GM12878 (cell line): ENCODE measurements around the gene TMEM161A. TPM values are rescaled to one million over a fixed set of nuclear protein-coding genes. Genes with fewer than 3 reads are reported as not detected.

Source experiments
- ATAC-seq: fragments of 200-7000 bp; cut with Tn5 transposase; 3 replicates; pipeline ENCODE4 v1.9.1; 2020; ENCODE audit warnings: mild to moderate bottlenecking, moderate library complexity
- BruUV-seq: library from RNA; stranded (reverse); fragments of 400-500 nt; replicated peaks from 2 replicates; lab custom pipeline; 2021; lab: Mats Ljungman, UMichigan
- CTCF ChIA-PET: fragments of 300-600 bp; sonication (Branson Sonifier 250); formaldehyde crosslinking; extraction: SDS; loops from one replicate; lab custom pipeline; 2021; ENCODE audit warnings: inconsistent platforms; lab: Yijun Ruan, JAX
- POLR2A ChIA-PET: fragments of 350-600 bp; formaldehyde crosslinking; extraction: SDS; loops from one replicate; lab custom pipeline; 2021; ENCODE audit warnings: inconsistent platforms; lab: Charles Lee
- RAD21 ChIA-PET: fragments of 300-600 bp; sonication (Branson Sonifier 250); formaldehyde crosslinking; loops from one replicate; lab custom pipeline; 2023; ENCODE audit warnings: antibody characterized with exemption; ENCODE audit not compliant: unreplicated experiment; lab: Charles Lee
- SMC1A ChIA-PET: fragments of 300-600 bp; sonication (Branson Sonifier 250); formaldehyde crosslinking; loops from one replicate; lab custom pipeline; 2023; ENCODE audit not compliant: unreplicated experiment, uncharacterized antibody; lab: Charles Lee
- DNase-seq: peaks from one replicate; pipeline ENCODE4 v3.0.0-alpha.2; 2011; ENCODE audit warnings: low read depth, low spot score
- FAIRE-seq: peaks from 3 replicates; lab custom pipeline; 2011; peaks lifted over from hg19 to GRCh38; lab: Jason Lieb, UNC
- H2AFZ ChIP-seq: 2 replicates; pipeline ENCODE4 v1.6.0; 2011; ENCODE audit warnings: low read depth, low read length, control low read depth; ENCODE audit not compliant: control insufficient read depth
- H3K27ac ChIP-seq: 2 replicates; pipeline ENCODE4 v1.5.1; 2011; ENCODE audit warnings: control low read depth; ENCODE audit not compliant: control insufficient read depth, insufficient read depth
- H3K27me3 ChIP-seq, 2 experiments: replicated peaks in 1 of 2; 2 replicates each; pipeline versions ENCODE4 v1.6.0 to v1.6.1; 2011; ENCODE audit warnings: low read length in 1 of 2; ENCODE audit not compliant: control insufficient read depth in 2 of 2, insufficient read depth in 2 of 2
- H3K36me3 ChIP-seq, 2 experiments: 2 replicates each; pipeline ENCODE4 v1.5.1; 2011; ENCODE audit warnings: low read length in 1 of 2; ENCODE audit not compliant: control insufficient read depth in 2 of 2, insufficient read depth in 2 of 2
- H3K4me1 ChIP-seq: 2 replicates; pipeline ENCODE4 v1.6.1; 2011; ENCODE audit warnings: mild to moderate bottlenecking, low read length, moderate library complexity, mixed read lengths; ENCODE audit not compliant: control insufficient read depth, insufficient read depth
- H3K4me2 ChIP-seq: 2 replicates; pipeline ENCODE4 v1.6.0; 2011; ENCODE audit warnings: control low read depth; ENCODE audit not compliant: control insufficient read depth, insufficient read depth
- H3K4me3 ChIP-seq: fragments of 200-600 bp; sonication (generic); 2 replicates; pipeline ENCODE4 v1.5.1; 2016
- H3K79me2 ChIP-seq: 2 replicates; pipeline ENCODE4 v1.6.0; 2011; ENCODE audit warnings: low read length; ENCODE audit not compliant: control insufficient read depth, insufficient read depth
- H3K9ac ChIP-seq: 2 replicates; pipeline ENCODE4 v1.8.0; 2011; ENCODE audit warnings: low read length, control low read depth, mixed read lengths; ENCODE audit not compliant: control insufficient read depth, insufficient read depth
- H3K9me3 ChIP-seq: replicated peaks from 3 replicates; pipeline ENCODE4 v1.5.1; 2011; ENCODE audit warnings: mild to moderate bottlenecking, low read length; ENCODE audit not compliant: control insufficient read depth, insufficient read depth
- H4K20me1 ChIP-seq: 2 replicates; pipeline ENCODE4 v1.6.0; 2011; ENCODE audit not compliant: control insufficient read depth, insufficient read depth
- NFXL1 ChIP-seq: fragments of 450-650 bp; IDR thresholded peaks from 2 replicates; pipeline ENCODE4 v1.6.1; 2017; ENCODE audit warnings: antibody characterized with exemption, mild to moderate bottlenecking, borderline replicate concordance
- WGBS: methylation state at CpG from one replicate; pipeline ENCODE4 v1.1.6; 2016; ENCODE audit warnings: low lambda C conversion rate; ENCODE audit not compliant: insufficient replicate concordance, insufficient coverage; ENCODE audit errors: missing lambda C conversion rate; 5-methylcytosine and 5-hydroxymethylcytosine counted together
- in situ Hi-C: fragments of 300-500 bp; cut with MboI; formaldehyde crosslinking; loops from 9 replicates; pipeline ENCODE4 v1.14.3; 2018; ENCODE audit warnings: mixed read lengths
- intact Hi-C: fragments of 100-400 bp; cut with micrococcal nuclease; formaldehyde crosslinking; loops from one replicate; pipeline ENCODE4 v1.14.2; 2022; ENCODE audit not compliant: unreplicated experiment
- polyA plus RNA-seq, 11 experiments: library from polyadenylated mRNA; depleted of rRNA in 4 of 11; unstranded in 6 of 11; stranded (reverse) in 5 of 11; fragments of >200 nt; fragmentation: Nextera tagmentation in 4 of 11; fragmentation: Illumina TruSeq in 1 of 11; extraction: Ambion mirVana in 4 of 11; extraction: Trizol in 1 of 11; gene quantifications; 1 replicate in 1 of 11; 2 replicates in 10 of 11; pipeline versions ENCODE4 v1.2.1 to v1.2.3, GENCODE V29; 2011 to 2016; ENCODE audit warnings: inconsistent platforms in 2 of 11, missing spikeins in 2 of 11, low read depth in 1 of 11
- total RNA-seq, 4 experiments: library from RNA; depleted of rRNA in 3 of 4; stranded (reverse); fragments of >200 nt in 3 of 4; fragmentation: Illumina TruSeq in 1 of 4; extraction: Trizol in 1 of 4; gene quantifications; 2 replicates each; pipeline versions ENCODE4 v1.2.1 to v1.2.3, GENCODE V29; 2013 to 2021
- TF ChIP-seq, protein P1 (sequence below): fragments of 450-650 bp; IDR thresholded peaks from 2 replicates; pipeline ENCODE4 v1.6.1; 2018; ENCODE audit warnings: borderline replicate concordance, mild to moderate bottlenecking; ENCODE audit not compliant: partially characterized antibody
- TF ChIP-seq, protein P2 (sequence below): IDR thresholded peaks from 2 replicates; pipeline ENCODE4 v1.6.1; 2011; ENCODE audit warnings: mild to moderate bottlenecking, low read depth, low read length, moderate library complexity; ENCODE audit not compliant: insufficient replicate concordance
- TF ChIP-seq, protein P3 (sequence below): fragments of 450-650 bp; IDR thresholded peaks from 2 replicates; pipeline ENCODE4 v1.6.1; 2014; ENCODE audit warnings: mild to moderate bottlenecking
- TF ChIP-seq, protein P4 (sequence below): IDR thresholded peaks from 2 replicates; pipeline ENCODE4 v1.6.1; 2011; ENCODE audit warnings: borderline replicate concordance, low read depth, mild to moderate bottlenecking, moderate library complexity, low read length; ENCODE audit not compliant: insufficient read depth, poor library complexity, severe bottlenecking

TMEM161A gene
- total and polyA plus RNA-seq, 10 of the 15 experiments (the other 5 are each of a cell fraction or from before 2014, with no cell fraction given) = 1.1 to 37.1 (median 19.0) TPM

DNA sequence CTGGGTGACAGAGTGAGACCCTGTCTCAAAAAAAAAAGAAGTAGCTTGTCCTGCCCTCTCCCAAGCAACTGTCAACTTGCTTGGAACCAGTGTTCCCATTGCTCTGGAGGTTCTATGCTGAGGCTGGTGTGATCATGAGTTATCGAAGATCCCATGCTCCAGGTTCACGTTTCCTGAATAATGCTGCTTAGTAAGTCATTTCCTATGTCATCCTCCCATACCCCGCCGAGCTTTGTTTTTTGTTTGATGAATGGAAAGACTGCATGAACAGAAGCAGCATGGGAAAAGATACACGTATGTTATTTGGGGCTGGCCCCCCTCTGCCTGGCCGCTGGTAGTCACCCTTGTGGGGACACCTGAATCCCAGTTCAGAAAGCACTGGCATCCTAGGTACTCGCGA, 63.2 kb downstream of the TMEM161A start (continued):
- TF ChIP-seq, protein P1, sequence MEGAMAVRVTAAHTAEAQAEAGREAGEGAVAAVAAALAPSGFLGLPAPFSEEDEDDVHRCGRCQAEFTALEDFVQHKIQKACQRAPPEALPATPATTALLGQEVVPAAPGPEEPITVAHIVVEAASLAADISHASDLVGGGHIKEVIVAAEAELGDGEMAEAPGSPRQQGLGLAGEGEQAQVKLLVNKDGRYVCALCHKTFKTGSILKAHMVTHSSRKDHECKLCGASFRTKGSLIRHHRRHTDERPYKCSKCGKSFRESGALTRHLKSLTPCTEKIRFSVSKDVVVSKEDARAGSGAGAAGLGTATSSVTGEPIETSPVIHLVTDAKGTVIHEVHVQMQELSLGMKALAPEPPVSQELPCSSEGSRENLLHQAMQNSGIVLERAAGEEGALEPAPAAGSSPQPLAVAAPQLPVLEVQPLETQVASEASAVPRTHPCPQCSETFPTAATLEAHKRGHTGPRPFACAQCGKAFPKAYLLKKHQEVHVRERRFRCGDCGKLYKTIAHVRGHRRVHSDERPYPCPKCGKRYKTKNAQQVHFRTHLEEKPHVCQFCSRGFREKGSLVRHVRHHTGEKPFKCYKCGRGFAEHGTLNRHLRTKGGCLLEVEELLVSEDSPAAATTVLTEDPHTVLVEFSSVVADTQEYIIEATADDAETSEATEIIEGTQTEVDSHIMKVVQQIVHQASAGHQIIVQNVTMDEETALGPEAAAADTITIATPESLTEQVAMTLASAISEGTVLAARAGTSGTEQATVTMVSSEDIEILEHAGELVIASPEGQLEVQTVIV = no peak

DNA sequence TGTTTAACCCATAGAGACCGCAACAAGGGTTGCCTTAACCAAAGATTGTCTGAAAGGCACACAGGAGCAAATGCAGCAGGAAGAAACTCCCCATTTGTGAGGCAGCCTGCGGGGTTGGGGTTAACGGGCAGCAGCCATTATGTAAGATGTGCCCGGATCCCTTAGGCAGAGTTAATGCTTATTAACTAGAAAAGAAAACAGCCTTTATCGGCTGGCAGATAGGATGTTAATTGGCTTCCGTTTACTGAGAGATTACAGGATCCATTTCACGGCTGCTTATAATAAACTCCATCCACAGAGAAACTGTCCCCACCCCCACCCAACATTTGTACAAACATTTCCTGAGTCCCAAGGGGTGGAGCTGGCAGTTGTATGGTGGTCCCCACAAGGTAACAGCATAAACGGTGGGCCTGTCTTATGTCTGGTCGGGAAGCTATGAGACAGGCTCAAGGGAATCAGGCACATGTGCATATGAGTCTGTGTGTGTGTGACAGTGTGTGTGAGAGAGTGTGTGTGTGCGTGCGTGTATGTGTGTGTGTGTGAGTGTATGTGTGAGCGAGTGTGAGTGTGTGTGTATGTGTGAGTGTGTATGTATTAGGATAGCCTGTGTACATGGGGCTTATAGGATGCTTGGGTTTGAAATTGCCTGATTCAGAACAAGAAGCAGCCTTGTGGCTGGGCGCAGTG, 63.9 kb downstream of the TMEM161A start:
- H3K79me2 ChIP-seq = peaks cover 2% of the 10 kb centered on the region

More for the DNA sequence above, 63.9 kb downstream of the TMEM161A start:
- in situ Hi-C loops (no loop called here), intact Hi-C loops (no loop called here)
- SMC1A ChIA-PET = no interaction called here
- Histone ChIP-seq H3K9me3 (no peaks in the 10 kb centered on the region), H3K4me1 (peaks cover 1% of the 10 kb centered on the region), H3K27ac (no peak overlapping the region), H2AFZ (no peak overlapping the region), H3K36me3 (no peaks in the 10 kb centered on the region; a peak in 2 of 4 replicates), H3K27me3 (no peaks in the 10 kb centered on the region), H3K9ac (no peak overlapping the region), H4K20me1 (no peaks in the 10 kb centered on the region; the same call in 1 of the 2 replicates), H3K4me3 (no peak overlapping the region), H3K4me2 (no peak overlapping the region)
- DNase-seq (no peak), FAIRE-seq (no peak), ATAC-seq (no peak)
- BruUV-seq = no TSS peak
- TF ChIP-seq, protein P2, sequence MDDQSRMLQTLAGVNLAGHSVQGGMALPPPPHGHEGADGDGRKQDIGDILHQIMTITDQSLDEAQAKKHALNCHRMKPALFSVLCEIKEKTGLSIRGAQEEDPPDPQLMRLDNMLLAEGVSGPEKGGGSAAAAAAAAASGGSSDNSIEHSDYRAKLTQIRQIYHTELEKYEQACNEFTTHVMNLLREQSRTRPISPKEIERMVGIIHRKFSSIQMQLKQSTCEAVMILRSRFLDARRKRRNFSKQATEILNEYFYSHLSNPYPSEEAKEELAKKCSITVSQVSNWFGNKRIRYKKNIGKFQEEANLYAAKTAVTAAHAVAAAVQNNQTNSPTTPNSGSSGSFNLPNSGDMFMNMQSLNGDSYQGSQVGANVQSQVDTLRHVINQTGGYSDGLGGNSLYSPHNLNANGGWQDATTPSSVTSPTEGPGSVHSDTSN = peak; percentile 58
- TF ChIP-seq, protein P3, sequence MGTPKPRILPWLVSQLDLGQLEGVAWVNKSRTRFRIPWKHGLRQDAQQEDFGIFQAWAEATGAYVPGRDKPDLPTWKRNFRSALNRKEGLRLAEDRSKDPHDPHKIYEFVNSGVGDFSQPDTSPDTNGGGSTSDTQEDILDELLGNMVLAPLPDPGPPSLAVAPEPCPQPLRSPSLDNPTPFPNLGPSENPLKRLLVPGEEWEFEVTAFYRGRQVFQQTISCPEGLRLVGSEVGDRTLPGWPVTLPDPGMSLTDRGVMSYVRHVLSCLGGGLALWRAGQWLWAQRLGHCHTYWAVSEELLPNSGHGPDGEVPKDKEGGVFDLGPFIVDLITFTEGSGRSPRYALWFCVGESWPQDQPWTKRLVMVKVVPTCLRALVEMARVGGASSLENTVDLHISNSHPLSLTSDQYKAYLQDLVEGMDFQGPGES = no peak
- TF ChIP-seq NFXL1 = no peak
- TF ChIP-seq, protein P4, sequence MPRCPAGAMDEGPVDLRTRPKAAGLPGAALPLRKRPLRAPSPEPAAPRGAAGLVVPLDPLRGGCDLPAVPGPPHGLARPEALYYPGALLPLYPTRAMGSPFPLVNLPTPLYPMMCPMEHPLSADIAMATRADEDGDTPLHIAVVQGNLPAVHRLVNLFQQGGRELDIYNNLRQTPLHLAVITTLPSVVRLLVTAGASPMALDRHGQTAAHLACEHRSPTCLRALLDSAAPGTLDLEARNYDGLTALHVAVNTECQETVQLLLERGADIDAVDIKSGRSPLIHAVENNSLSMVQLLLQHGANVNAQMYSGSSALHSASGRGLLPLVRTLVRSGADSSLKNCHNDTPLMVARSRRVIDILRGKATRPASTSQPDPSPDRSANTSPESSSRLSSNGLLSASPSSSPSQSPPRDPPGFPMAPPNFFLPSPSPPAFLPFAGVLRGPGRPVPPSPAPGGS = peak; percentile 98
- RAD21 ChIA-PET = no interaction called here
- POLR2A ChIA-PET = interaction anchor here (0.5 to 0.6 kb wide), 3 partner anchors 10 to 1051 kb away, joined by 3 to 7 read pairs (median 6); no protein-coding TSS in a partner anchor
- CTCF ChIA-PET = interaction anchor here (1.2 kb wide), 1 partner anchor 20 kb away, joined by 3 read pairs; no protein-coding TSS in a partner anchor
- WGBS = 83% methylated on average over 13 of the region's 13 CpGs
